ENCODE measurements around the gene JMJD4.
"Not testable (repeated sequence)": the region's sequence is repeated elsewhere in the genome, so short reads cannot be mapped to it uniquely, and the experiment has no call there.

JMJD4 gene

DNA sequence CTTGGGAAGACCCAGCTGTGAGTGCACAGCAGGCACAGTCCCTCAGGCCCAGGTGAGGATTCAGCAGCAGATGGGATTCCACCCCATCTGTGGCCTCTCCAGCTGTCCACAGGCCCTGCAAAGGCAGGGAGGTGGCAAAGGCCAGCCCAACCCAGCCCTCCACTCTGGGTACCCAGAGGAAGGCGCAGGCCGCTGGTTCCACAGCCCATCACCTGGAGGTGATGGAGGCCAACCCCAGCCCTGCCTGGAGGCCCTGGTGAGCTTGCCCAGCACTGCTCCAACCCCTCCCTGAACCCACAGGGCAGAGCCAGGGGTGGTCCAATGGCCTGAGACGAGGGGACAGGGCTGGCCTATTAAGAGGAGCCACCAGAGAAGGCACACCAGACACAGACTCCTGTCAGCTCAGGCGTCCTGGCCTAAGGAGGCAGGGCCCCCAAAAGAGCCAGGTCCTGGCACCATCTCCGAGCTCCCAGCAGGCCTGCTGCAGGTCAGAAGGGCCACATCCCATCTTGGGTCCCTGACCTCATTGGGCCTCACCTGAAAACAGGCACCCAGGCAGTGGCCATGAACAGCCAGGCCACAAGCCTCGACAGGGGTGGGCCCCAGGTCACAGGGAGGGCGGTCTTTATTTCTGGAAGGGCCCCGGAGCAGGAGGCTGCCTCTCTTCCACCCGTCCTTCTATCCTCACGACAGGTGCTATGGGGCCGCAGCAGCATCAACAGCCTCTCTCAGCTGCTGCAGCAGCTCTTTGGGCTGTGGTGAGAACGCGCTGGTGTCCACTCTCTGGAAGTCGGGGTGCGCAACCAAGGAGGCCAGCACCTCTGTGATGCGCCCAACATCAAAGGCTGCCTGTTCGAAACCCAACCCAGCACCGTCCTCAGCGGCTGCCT is 3.2 kb downstream of the JMJD4 start:
- no peak for DNase-seq (ENCODE audit: low spot score)

- DNase-seq (ENCODE audit: low spot score), result no peak
These were observed 3.8 kb downstream of the JMJD4 start for GRCh38 chr1:227731241-227731677.

DNA sequence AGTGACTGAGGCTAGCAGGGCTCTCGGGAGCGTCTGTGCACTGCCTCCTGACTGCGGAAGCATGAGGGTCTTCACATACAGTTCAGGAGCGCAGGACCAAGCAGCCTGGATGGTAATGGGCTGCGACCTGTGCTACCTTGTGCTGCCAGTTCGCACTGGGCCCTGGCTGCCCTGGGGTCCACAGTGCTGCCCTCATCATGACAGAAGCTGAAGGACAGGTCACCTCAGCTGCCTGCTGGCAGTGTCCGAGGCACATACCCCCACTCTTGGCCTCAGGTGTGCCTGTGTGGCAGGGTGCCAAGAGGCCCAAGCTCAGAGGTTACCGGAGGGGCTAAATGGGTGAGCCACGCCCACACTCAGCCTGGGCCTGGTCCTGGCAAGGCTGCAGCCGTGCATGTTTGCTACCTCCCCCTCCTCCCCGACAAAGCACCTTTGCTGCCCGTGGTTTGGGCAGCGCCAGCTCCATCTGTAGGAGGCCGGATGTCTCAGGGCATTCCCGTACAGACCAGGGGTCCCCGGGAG is 4.4 kb downstream of the JMJD4 start:
- DNase-seq (ENCODE audit: low spot score), result no peak

DNA sequence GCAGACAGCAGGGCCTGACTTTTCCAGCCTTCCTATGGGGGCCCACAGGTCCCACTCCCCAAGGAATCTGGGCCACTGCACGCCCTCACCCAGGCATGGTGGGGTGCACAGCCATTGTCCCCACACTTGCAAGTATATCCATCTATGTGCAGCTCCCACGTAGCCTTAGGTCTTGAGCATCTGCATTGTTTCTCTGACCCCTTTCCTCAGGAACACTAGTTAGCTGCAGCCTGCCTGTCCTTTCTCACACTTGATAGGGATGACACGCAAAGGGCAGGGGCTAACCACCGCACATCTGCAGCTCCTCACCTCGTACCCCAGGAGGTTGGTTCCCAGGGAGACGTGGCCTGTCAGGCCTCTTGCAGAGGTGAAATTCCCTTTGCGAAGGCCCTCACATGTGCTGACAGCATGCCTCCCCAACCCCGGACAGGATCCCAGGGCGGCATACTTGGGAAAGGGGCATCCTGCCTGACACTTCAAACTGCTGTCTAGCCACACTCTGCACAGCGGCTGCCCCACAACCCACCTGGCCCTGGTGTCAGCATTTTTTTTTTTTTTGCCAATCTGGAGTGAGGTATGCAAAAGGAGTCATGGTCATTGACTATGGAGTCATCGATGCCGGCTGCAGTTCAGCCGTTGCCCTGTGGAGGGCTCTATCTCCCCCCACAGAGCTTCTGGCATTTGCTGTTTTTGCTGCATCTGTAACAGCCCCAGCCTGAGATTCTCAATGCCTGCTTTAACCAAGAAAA is 5.0 kb downstream of the JMJD4 start:
- peak; percentile 79 for DNase-seq (ENCODE audit: low spot score)

DNA sequence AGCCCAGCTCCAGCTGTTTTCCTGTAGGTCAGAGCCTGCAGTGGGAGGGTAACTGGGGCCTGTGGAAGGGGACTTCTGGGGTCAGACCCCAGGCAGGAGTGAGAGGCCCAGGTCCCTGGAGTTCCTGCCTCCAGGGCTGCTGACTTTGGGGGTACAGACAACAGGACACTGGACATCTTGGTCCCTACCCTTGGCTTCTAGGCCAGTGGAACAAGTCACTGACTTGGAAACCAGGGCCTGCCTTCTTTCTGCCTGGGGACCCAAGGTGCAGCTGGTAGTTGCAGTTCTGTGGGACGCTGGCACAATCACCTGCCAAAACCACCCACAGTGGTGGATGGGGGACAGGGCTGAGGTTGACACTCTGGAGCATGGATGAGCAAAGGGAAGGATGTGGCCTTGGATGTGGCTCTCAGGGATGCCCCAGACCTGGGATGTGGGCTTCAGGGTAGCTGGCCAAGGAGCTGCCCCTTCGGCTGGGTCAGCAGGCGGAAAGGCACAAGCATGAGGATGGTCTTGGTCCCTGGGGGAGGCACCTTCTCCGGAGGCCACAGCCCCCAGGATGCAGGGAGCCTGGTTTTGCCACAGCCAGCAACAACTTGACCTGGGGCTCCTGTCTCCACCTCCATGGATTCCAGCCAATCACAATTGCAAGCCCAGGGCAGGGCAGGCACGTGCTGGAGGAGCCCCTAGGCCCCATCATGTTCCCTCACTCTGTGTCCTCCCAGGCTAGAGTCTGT is 5.8 kb downstream of the JMJD4 start:
- peak; percentile 37 for DNase-seq (ENCODE audit: low spot score)

GRCh38 chr1:227728892-227729143 is 6.3 kb downstream of the JMJD4 start:
- no peak for DNase-seq (ENCODE audit: low spot score)

GRCh38 chr1:227728059-227728891 is 6.8 kb downstream of the JMJD4 start:
- DNase-seq (ENCODE audit: low spot score), result peak; percentile 74

DNA sequence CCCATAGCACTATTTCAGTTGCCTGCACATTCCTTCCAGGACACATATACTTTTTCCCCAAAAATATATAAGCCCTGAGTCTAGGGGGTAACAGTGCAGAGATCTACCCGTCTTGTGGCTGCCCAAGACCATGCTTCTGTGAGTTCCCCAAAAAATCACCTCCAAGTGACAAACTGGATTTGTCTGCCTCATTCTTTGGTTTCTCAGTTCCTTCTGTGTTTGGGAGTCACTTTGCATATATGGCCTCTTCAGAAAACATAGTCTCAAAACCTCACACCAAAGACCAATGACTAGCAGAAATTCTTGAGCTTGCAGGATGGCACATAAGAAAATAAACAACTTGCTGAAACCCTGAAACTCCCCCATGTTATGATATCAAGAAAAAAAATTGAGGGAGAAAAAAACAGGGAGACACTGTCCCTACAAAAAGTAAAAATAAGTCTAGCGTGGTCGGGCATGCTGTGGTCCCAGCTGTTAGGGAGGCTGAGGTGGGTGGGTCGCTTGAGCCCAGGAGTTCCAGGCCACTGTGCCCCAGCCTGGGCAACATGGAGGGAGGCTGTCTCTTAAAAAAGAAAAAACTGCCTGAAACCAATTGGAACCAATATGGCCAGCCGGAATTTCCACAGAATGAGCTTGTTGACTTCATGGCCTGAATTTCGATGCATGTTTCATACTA is 8.0 kb downstream of the JMJD4 start:
- DNase-seq (ENCODE audit: low spot score), result no peak

- no peak for DNase-seq (ENCODE audit: low spot score)
These were observed 8.8 kb downstream of the JMJD4 start for GRCh38 chr1:227726318-227726717.

DNA sequence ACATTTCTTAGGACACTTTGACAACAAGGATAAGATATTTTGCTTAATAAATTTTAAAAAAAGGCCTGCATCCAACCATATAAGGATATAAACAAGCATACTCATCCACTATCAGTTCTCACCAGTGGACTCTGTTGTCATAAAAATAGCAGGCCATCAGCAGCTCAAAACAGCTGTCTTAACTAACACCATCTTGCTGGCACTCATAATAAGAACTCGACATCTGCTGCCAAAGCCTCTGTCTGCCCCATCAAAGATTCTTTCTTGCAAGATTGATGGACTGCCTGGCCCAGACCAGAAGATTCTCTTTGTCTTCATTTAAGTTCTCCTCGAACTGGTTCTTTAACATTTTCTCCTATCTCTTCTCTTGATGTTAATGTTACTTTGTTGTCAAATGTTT is 10.1 kb downstream of the JMJD4 start:
- DNase-seq (ENCODE audit: low spot score), result no peak

DNA sequence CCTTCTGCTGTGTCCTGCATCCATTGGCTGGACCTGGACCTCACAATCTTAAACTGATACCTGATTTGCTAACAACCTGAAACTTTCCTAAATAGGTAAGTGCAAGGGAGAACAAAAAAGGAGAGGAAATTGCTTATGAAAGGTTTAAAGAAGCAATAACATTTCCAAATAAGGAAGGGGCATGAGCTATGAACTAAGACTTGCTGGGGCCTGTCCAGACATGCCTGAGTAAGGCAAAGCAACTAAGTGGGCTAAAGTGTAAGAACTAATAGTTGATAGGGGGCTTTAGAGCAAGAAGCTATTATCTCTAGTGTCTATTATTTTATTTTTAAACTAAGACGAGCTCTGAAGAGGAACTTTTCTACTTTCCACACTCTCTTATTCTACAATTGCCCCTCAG is 11.6 kb downstream of the JMJD4 start:
- DNase-seq (ENCODE audit: low spot score), result no peak

- no peak for DNase-seq (ENCODE audit: low spot score)
These were observed 16.2 kb downstream of the JMJD4 start for GRCh38 chr1:227718932-227719331.

- no peak for DNase-seq (ENCODE audit: low spot score)
These were observed 22.5 kb downstream of the JMJD4 start for GRCh38 chr1:227712648-227713047.

- not testable (repeated sequence) for DNase-seq (ENCODE audit: low spot score)
These were observed 24.6 kb downstream of the JMJD4 start for GRCh38 chr1:227710474-227710873.

DNA sequence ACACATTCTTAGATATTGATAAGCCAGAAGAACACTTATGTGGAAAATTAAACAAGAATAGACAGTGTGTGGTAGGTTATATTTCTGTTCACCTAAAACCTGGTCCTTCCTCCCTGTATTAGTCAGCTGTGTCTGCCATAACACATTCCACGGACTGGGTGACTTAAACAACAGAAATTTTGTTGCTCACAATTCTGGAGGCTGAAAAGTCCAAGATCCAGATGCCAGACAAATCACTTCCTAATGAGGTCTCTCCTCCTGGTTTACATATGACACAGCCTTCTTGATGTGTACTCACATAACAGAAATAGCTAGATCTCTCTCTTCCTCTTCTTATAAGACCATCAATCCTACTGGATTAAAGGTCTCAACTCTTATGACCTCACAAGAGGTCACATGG is 25.7 kb downstream of the JMJD4 start:
- DNase-seq (ENCODE audit: low spot score), result no peak

GRCh38 chr1:227707846-227708245 is 27.3 kb downstream of the JMJD4 start:
- DNase-seq (ENCODE audit: low spot score), result no peak

- not testable (repeated sequence) for DNase-seq (ENCODE audit: low spot score)
These were observed 33.5 kb downstream of the JMJD4 start for GRCh38 chr1:227701631-227702030.

DNA sequence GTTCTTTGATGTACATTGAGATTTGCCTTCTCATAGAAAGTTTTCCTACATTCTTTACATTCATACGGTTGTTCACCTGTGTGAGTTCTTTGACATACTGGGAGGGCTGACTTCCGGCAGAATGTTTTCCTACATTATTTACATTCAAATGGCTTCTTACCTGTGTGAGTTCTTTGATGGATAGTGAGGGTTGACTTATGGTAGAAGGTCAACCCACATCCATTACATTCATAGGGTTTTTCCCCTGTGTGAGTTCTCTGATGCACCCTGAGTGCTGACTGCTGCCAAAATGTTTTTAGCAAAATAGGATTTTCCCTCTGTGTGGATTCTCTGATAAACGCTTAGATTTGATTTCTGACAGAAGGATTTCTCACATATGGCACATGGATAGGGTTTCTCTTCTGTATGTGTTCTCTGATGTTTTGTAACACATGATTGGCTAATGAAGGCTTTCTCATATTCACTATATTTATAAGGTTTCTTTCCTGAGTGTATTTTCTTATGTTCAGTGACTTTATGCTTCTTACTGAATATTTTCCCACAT is 37.7 kb downstream of the JMJD4 start:
- no peak for DNase-seq (ENCODE audit: low spot score)

DNA sequence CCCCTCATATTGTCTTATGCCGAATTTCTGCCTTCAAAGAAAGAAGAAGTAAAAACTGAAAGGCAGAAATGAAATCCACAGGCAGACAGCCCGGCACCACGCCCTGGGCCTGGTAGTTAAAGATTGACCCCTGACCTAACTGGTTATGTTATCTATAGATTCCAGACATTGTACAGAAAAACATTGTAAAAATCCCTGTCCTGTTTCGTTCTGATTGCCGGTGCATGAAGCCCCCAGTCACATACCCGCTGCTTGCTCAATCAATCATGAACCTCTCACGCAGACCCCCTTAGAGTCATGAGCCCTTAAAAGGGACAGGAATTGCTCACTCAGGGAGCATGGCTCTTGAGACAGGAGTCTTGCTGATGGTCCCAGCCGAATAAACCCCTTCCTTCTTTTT is 49.3 kb downstream of the JMJD4 start:
- DNase-seq (ENCODE audit: low spot score), result no peak

All from cerebellar cortex (tissue), 1 donor.